ENCODE measurements around the gene LPCAT3. TPM values are rescaled to one million over a fixed set of nuclear protein-coding genes. Genes with fewer than 3 reads are reported as not detected.
A peak's percentile ranks its signal among the peaks of the same experiment; 100 is the strongest.

LPCAT3 gene
- total and polyA plus RNA-seq, 4 donors = 41.9 to 96.5 (median 77.0) TPM

DNA sequence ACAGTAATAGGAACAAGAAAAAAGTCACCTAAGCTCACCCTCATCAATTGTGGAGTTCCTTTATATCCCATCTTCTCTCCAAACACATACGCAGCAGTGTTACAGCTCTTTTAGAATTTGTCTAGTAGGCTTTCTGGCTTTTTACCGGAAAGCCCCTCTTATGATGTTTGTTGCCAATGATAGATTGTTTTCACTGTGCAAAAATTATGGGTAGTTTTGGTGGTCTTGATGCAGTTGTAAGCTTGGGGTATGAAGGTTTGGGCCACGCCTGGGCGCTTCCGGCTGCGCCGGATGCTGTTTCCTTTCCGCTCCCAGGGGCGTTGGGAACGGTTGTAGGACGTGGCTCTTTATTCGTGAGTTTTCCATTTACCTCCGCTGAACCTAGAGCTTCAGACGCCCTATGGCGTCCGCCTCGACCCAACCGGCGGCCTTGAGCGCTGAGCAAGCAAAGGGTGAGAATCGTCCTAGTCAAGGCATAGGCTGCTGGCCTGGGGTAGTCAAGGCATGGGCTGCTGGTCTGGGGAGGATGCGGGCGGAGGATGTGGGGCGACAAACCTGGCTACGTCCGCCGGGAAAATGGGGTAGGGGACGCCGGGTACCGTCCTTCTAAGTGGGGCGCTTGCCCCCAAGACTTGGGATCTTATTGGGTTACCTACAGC lies 74.4 kb downstream of the LPCAT3 start, which contains the start of the genes C12orf57 and RNU7-1 (continued):
- TF ChIP-seq, protein P1, sequence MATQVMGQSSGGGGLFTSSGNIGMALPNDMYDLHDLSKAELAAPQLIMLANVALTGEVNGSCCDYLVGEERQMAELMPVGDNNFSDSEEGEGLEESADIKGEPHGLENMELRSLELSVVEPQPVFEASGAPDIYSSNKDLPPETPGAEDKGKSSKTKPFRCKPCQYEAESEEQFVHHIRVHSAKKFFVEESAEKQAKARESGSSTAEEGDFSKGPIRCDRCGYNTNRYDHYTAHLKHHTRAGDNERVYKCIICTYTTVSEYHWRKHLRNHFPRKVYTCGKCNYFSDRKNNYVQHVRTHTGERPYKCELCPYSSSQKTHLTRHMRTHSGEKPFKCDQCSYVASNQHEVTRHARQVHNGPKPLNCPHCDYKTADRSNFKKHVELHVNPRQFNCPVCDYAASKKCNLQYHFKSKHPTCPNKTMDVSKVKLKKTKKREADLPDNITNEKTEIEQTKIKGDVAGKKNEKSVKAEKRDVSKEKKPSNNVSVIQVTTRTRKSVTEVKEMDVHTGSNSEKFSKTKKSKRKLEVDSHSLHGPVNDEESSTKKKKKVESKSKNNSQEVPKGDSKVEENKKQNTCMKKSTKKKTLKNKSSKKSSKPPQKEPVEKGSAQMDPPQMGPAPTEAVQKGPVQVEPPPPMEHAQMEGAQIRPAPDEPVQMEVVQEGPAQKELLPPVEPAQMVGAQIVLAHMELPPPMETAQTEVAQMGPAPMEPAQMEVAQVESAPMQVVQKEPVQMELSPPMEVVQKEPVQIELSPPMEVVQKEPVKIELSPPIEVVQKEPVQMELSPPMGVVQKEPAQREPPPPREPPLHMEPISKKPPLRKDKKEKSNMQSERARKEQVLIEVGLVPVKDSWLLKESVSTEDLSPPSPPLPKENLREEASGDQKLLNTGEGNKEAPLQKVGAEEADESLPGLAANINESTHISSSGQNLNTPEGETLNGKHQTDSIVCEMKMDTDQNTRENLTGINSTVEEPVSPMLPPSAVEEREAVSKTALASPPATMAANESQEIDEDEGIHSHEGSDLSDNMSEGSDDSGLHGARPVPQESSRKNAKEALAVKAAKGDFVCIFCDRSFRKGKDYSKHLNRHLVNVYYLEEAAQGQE (IDR thresholded peaks at IDR 0.05) = peak; percentile 75
- TF ChIP-seq YY1 (IDR thresholded peaks at IDR 0.05) = no peak
- TF ChIP-seq SP1 (IDR thresholded peaks at IDR 0.05) = peak; percentile 77
- TF ChIP-seq HNF4G (IDR thresholded peaks at IDR 0.05) = no peak
- TF ChIP-seq RAD21 (IDR thresholded peaks at IDR 0.05) = no peak
- peak; percentile 59 for TF ChIP-seq ZBTB33 (IDR thresholded peaks at IDR 0.05)
- TF ChIP-seq EGR1 (IDR thresholded peaks at IDR 0.05; ENCODE audit: low read depth in 2 of 2) = peak in 1 of 2 donors; percentile 19
- peak; percentile 16 to 20 for TF ChIP-seq JUND (IDR thresholded peaks at IDR 0.05)
- peak; percentile 81 to 87 for TF ChIP-seq GABPA (IDR thresholded peaks at IDR 0.05 in 1 of 2, conservative IDR thresholded peaks at IDR 0.05 in 1 of 2)

DNA sequence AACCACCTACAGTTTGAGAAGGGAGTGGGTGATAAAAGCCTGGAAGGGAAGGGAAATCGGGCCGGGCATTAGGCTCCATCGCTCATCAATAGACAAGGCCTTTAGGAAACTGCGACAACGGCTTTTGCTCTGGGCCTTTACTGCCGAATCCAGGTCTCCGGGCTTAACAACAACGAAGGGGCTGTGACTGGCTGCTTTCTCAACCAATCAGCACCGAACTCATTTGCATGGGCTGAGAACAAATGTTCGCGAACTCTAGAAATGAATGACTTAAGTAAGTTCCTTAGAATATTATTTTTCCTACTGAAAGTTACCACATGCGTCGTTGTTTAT lies 74.9 kb downstream of the LPCAT3 start:
- DNase-seq (ENCODE audit: low spot score) = peak; percentile 72
- 2% methylated on average over 13 of the region's 13 CpGs for WGBS
- TF ChIP-seq RAD21 (IDR thresholded peaks at IDR 0.05) = no peak
- no peak for TF ChIP-seq ZBTB33 (IDR thresholded peaks at IDR 0.05)
- TF ChIP-seq, protein P1 (IDR thresholded peaks at IDR 0.05) = no peak
- TF ChIP-seq FOXA2 (IDR thresholded peaks at IDR 0.05) = no peak
- no peak for TF ChIP-seq RXRA (IDR thresholded peaks at IDR 0.05)
- TF ChIP-seq SP1 (IDR thresholded peaks at IDR 0.05) = no peak
- no peak for TF ChIP-seq JUND (IDR thresholded peaks at IDR 0.05)
- TF ChIP-seq, protein P2, sequence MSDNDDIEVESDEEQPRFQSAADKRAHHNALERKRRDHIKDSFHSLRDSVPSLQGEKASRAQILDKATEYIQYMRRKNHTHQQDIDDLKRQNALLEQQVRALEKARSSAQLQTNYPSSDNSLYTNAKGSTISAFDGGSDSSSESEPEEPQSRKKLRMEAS (IDR thresholded peaks at IDR 0.05) = no peak
- no peak for TF ChIP-seq HNF4G (IDR thresholded peaks at IDR 0.05)
- TF ChIP-seq GABPA (IDR thresholded peaks at IDR 0.05 in 1 of 2, conservative IDR thresholded peaks at IDR 0.05 in 1 of 2) = no peak
- no peak for TF ChIP-seq NR2F2 (IDR thresholded peaks at IDR 0.05)
- no peak for TF ChIP-seq ATF3 (IDR thresholded peaks at IDR 0.05)
- TF ChIP-seq TAF1 (conservative IDR thresholded peaks at IDR 0.05) = no peak
- TF ChIP-seq EGR1 (IDR thresholded peaks at IDR 0.05; ENCODE audit: low read depth in 2 of 2) = no peak
- no peak for TF ChIP-seq FOXA1 (IDR thresholded peaks at IDR 0.05)
- no peaks in the 10 kb centered on the region for H3K9me3 ChIP-seq (ENCODE audit: control insufficient read depth in 4 of 4, low read length in 3 of 4)
- H3K27ac ChIP-seq (ENCODE audit: low read depth in 1 of 2, low read length in 2 of 2) = peak overlapping the region; percentile 86 to 96
- no peaks in the 10 kb centered on the region for H3K36me3 ChIP-seq (ENCODE audit: control insufficient read depth in 4 of 4, insufficient read depth in 3 of 4, low read depth in 1 of 4, low read length in 3 of 4)
- H3K4me3 ChIP-seq (ENCODE audit: low read depth in 1 of 3, low read length in 3 of 3) = peak overlapping the region in 2 of 3 donors; percentile 56 to 66
- peaks cover 12 to 58% (median 42%) of the 10 kb centered on the region in 4 donors for H3K4me1 ChIP-seq (ENCODE audit: control insufficient read depth in 4 of 4, insufficient read depth in 4 of 4, low read length in 3 of 4)
- H3K27me3 ChIP-seq (ENCODE audit: control insufficient read depth in 4 of 4, insufficient read depth in 4 of 4, low read length in 3 of 4) = no peaks in the 10 kb centered on the region
- H3K9ac ChIP-seq (ENCODE audit: low read depth in 1 of 2, low read length in 2 of 2) = peak overlapping the region; percentile 34 to 82

All from liver (tissue), 9 donors.